HG03139 (cell line): ENCODE measurements around the gene E2F8.
A peak's percentile ranks its signal among the peaks of the same experiment; 100 is the strongest.

Experiments
- ATAC-seq: cut with Tn5 transposase; IDR thresholded peaks from one replicate; pipeline ENCODE4 v1.9.1; 2021; ENCODE audit not compliant: unreplicated experiment

E2F8 gene

GRCh38 chr11:19252394-19253152 lies 11.8 kb upstream of the E2F8 start:
- ATAC-seq = no peak

GRCh38 chr11:19251577-19251976 lies 10.8 kb upstream of the E2F8 start:
- no peak for ATAC-seq

- no peak for ATAC-seq
Observed at GRCh38 chr11:19246816-19247215, 6.1 kb upstream of the E2F8 start.

GRCh38 chr11:19245351-19245750 lies 4.6 kb upstream of the E2F8 start:
- no peak for ATAC-seq

- ATAC-seq = no peak
Observed at GRCh38 chr11:19244621-19245020, 3.9 kb upstream of the E2F8 start.

- ATAC-seq = no peak
Observed at GRCh38 chr11:19244084-19244483, 3.3 kb upstream of the E2F8 start.

GRCh38 chr11:19243613-19244012 lies 2.9 kb upstream of the E2F8 start:
- ATAC-seq = no peak

- ATAC-seq = no peak
Observed at GRCh38 chr11:19243143-19243542, 2.4 kb upstream of the E2F8 start.

- ATAC-seq = no peak
Observed at GRCh38 chr11:19242179-19242932, 1.6 kb upstream of the E2F8 start.

GRCh38 chr11:19241260-19242178 lies 774 bp upstream of the E2F8 start:
- peak; percentile 30 for ATAC-seq

GRCh38 chr11:19239039-19239438 lies 1.7 kb downstream of the E2F8 start:
- ATAC-seq = no peak

GRCh38 chr11:19237813-19238212 lies 2.9 kb downstream of the E2F8 start:
- ATAC-seq = no peak

- ATAC-seq = no peak
Observed at GRCh38 chr11:19237381-19237780, 3.4 kb downstream of the E2F8 start.

- no peak for ATAC-seq
Observed at GRCh38 chr11:19234231-19234817, 6.4 kb downstream of the E2F8 start.

- ATAC-seq = no peak
Observed at GRCh38 chr11:19232910-19233503, 7.7 kb downstream of the E2F8 start.

- ATAC-seq = no peak
Observed at GRCh38 chr11:19229671-19230070, 11.1 kb downstream of the E2F8 start.

GRCh38 chr11:19228968-19229367 lies 11.8 kb downstream of the E2F8 start:
- ATAC-seq = no peak

GRCh38 chr11:19226378-19227195 lies 14.2 kb downstream of the E2F8 start:
- no peak for ATAC-seq

- no peak for ATAC-seq
Observed at GRCh38 chr11:19225581-19225980, 15.2 kb downstream of the E2F8 start.

- no peak for ATAC-seq
Observed at GRCh38 chr11:19225123-19225522, 15.6 kb downstream of the E2F8 start.
